WTC11 (cell line): ENCODE measurements around the gene CDK17. TPM values are rescaled to one million over a fixed set of nuclear protein-coding genes. Genes with fewer than 3 reads are reported as not detected.

Source experiments
- ATAC-seq: fragments of 200-7000 bp; cut with Tn5 transposase; 2 replicates; pipeline ENCODE4 v1.10.0; 2021; ENCODE audit warnings: mild to moderate bottlenecking, moderate library complexity
- CTCF ChIA-PET: fragments of 300-600 bp; sonication (Branson Sonifier 250); formaldehyde crosslinking; loops from one replicate; lab custom pipeline; 2021; ENCODE audit warnings: antibody characterized with exemption; lab: Charles Lee
- POLR2A ChIA-PET: fragments of 350-600 bp; sonication (Branson Sonifier 250); formaldehyde crosslinking; loops from one replicate; lab custom pipeline; 2021; ENCODE audit warnings: antibody characterized with exemption; lab: Charles Lee
- DNase-seq: peaks from one replicate; pipeline ENCODE4 v3.0.0; 2021; ENCODE audit warnings: low spot score
- H3K27ac Mint-ChIP-seq: 2 replicates; pipeline ENCODE4 v1.8.0; 2021; ENCODE audit warnings: mixed read lengths
- H3K27me3 Mint-ChIP-seq: 2 replicates; pipeline ENCODE4 v1.8.0; 2021; ENCODE audit warnings: low read depth, mild to moderate bottlenecking, moderate library complexity, mixed read lengths
- H3K36me3 Mint-ChIP-seq: 2 replicates; pipeline ENCODE4 v1.8.0; 2021; ENCODE audit warnings: mixed read lengths
- H3K4me1 Mint-ChIP-seq: 2 replicates; pipeline ENCODE4 v1.8.0; 2022; ENCODE audit warnings: mixed read lengths
- H3K4me3 Mint-ChIP-seq: 2 replicates; pipeline ENCODE4 v1.8.0; 2021; ENCODE audit warnings: mild to moderate bottlenecking, moderate library complexity, mixed read lengths
- H3K9me3 Mint-ChIP-seq: 2 replicates; pipeline ENCODE4 v1.8.0; 2021; ENCODE audit warnings: mixed read lengths
- AFF4 ChIP-seq: sonication (generic); formaldehyde crosslinking; IDR thresholded peaks from 2 replicates; pipeline ENCODE4 v1.8.1; 2023; ENCODE audit warnings: mild to moderate bottlenecking, missing genetic modification reagents, borderline replicate concordance
- ATF1 ChIP-seq: sonication (generic); formaldehyde crosslinking; IDR thresholded peaks from 2 replicates; pipeline ENCODE4 v1.8.1; 2023; ENCODE audit warnings: mild to moderate bottlenecking, moderate library complexity, missing genetic modification reagents
- ATF6 ChIP-seq: sonication (generic); formaldehyde crosslinking; IDR thresholded peaks from 2 replicates; pipeline ENCODE4 v1.8.1; 2023; ENCODE audit warnings: mild to moderate bottlenecking, missing genetic modification reagents
- CDX4 ChIP-seq: fragments of 250-450 bp; sonication (Bioruptor Pico); IDR thresholded peaks from 2 replicates; pipeline ENCODE4 v1.9.0; 2021; ENCODE audit warnings: moderate library complexity, mild to moderate bottlenecking, inconsistent platforms, borderline replicate concordance
- E2F1 ChIP-seq: sonication (generic); formaldehyde crosslinking; IDR thresholded peaks from 2 replicates; pipeline ENCODE4 v1.8.0; 2022; ENCODE audit warnings: mild to moderate bottlenecking, missing genetic modification reagents
- ELF4 ChIP-seq: sonication (generic); formaldehyde crosslinking; IDR thresholded peaks from 2 replicates; pipeline ENCODE4 v1.8.1; 2022; ENCODE audit warnings: low read depth, mild to moderate bottlenecking, moderate library complexity, missing genetic modification reagents
- EMX1 ChIP-seq: fragments of 250-450 bp; sonication (Bioruptor Pico); IDR thresholded peaks from 2 replicates; pipeline ENCODE4 v1.8.0; 2021; ENCODE audit warnings: mild to moderate bottlenecking
- FOXP1 ChIP-seq: sonication (generic); formaldehyde crosslinking; IDR thresholded peaks from 2 replicates; pipeline ENCODE4 v1.8.0; 2022; ENCODE audit warnings: missing genetic modification reagents, mild to moderate bottlenecking, moderate library complexity, borderline replicate concordance
- GABPB1 ChIP-seq: sonication (generic); formaldehyde crosslinking; IDR thresholded peaks from 2 replicates; pipeline ENCODE4 v1.8.1; 2023; ENCODE audit warnings: mild to moderate bottlenecking, missing genetic modification reagents
- JUN ChIP-seq: sonication (generic); formaldehyde crosslinking; IDR thresholded peaks from 2 replicates; pipeline ENCODE4 v1.8.0; 2023; ENCODE audit warnings: mild to moderate bottlenecking, missing genetic modification reagents
- NFATC4 ChIP-seq: fragments of 250-450 bp; sonication (Bioruptor Pico); IDR thresholded peaks from 2 replicates; pipeline ENCODE4 v1.9.0; 2021; ENCODE audit warnings: mild to moderate bottlenecking
- NR1H2 ChIP-seq: sonication (generic); formaldehyde crosslinking; IDR thresholded peaks from 2 replicates; pipeline ENCODE4 v1.9.0; 2021; ENCODE audit warnings: mild to moderate bottlenecking, moderate library complexity, missing genetic modification reagents
- RORB ChIP-seq: fragments of 250-450 bp; sonication (Bioruptor Pico); IDR thresholded peaks from 2 replicates; pipeline ENCODE4 v1.9.0; 2021; ENCODE audit warnings: mild to moderate bottlenecking
- SMAD3 ChIP-seq: sonication (generic); formaldehyde crosslinking; IDR thresholded peaks from 2 replicates; pipeline ENCODE4 v1.8.0; 2022; ENCODE audit warnings: missing genetic modification reagents, mild to moderate bottlenecking, borderline replicate concordance
- ZBTB21 ChIP-seq: sonication (generic); formaldehyde crosslinking; IDR thresholded peaks from 2 replicates; pipeline ENCODE4 v1.8.1; 2023; ENCODE audit warnings: mild to moderate bottlenecking, missing genetic modification reagents, borderline replicate concordance
- ZNF121 ChIP-seq: sonication (generic); formaldehyde crosslinking; IDR thresholded peaks from 2 replicates; pipeline ENCODE4 v1.8.0; 2023; ENCODE audit warnings: missing genetic modification reagents
- ZNF219 ChIP-seq: sonication (generic); formaldehyde crosslinking; IDR thresholded peaks from 2 replicates; pipeline ENCODE4 v1.8.0; 2023; ENCODE audit warnings: missing genetic modification reagents, mild to moderate bottlenecking, borderline replicate concordance
- total RNA-seq: library from RNA; stranded (reverse); gene quantifications from 3 replicates; pipeline ENCODE4 v1.2.3, GENCODE V29; 2021

CDK17 gene
- total RNA-seq, 1 experiment from 2014 or later = 20.0 TPM

- CTCF ChIA-PET = no interaction called here
These were observed 105.4 kb downstream of the CDK17 start for GRCh38 chr12:96294831-96295230.

GRCh38 chr12:96293093-96293492, 107.1 kb downstream of the CDK17 start:
- no peak overlapping the region for H3K4me3 Mint-ChIP-seq
- peaks cover 18% of the 10 kb centered on the region for H3K36me3 Mint-ChIP-seq
- H3K27ac Mint-ChIP-seq = no peak overlapping the region
- DNase-seq (no peak), ATAC-seq (no peak)
- H3K9me3 Mint-ChIP-seq = no peaks in the 10 kb centered on the region
- no peaks in the 10 kb centered on the region for H3K27me3 Mint-ChIP-seq
- H3K4me1 Mint-ChIP-seq = peaks cover 4% of the 10 kb centered on the region
- TF ChIP-seq ZNF121 (peak; percentile 62; the same call in 1 of the 2 replicates), E2F1 (CRISPR knock-in tag) (no peak)
- ChIA-PET CTCF (no interaction called here), POLR2A (no interaction called here)

More at GRCh38 chr12:96294831-96295230, 105.4 kb downstream of the CDK17 start:
- no peak for DNase-seq
- ATAC-seq = no peak
- Mint-ChIP-seq H3K27me3 (no peaks in the 10 kb centered on the region), H3K27ac (no peak overlapping the region), H3K4me1 (peaks cover 4% of the 10 kb centered on the region), H3K9me3 (no peaks in the 10 kb centered on the region), H3K36me3 (peaks cover 21% of the 10 kb centered on the region), H3K4me3 (no peak overlapping the region)
- POLR2A ChIA-PET = no interaction called here
- TF ChIP-seq NR1H2 = no peak
- no peak for TF ChIP-seq AFF4 (CRISPR knock-in tag)
- no peak for TF ChIP-seq JUN
- TF ChIP-seq SMAD3 = no peak
- no peak for TF ChIP-seq NFATC4 (CRISPR knock-in tag)
- TF ChIP-seq FOXP1 (CRISPR knock-in tag) = no peak
- TF ChIP-seq ZBTB21 (CRISPR knock-in tag) = no peak
- TF ChIP-seq CDX4 = no peak
- no peak for TF ChIP-seq ELF4 (CRISPR knock-in tag)
- no peak for TF ChIP-seq GABPB1 (CRISPR knock-in tag)
- TF ChIP-seq EMX1 = no peak
- no peak for TF ChIP-seq ATF1 (CRISPR knock-in tag)
- no peak for TF ChIP-seq ZNF219
- no peak for TF ChIP-seq E2F1 (CRISPR knock-in tag)

- Mint-ChIP-seq H3K9me3 (no peaks in the 10 kb centered on the region), H3K4me3 (no peak overlapping the region), H3K27ac (no peak overlapping the region), H3K27me3 (no peaks in the 10 kb centered on the region), H3K36me3 (peaks cover 34% of the 10 kb centered on the region), H3K4me1 (peaks cover 4% of the 10 kb centered on the region)
- POLR2A ChIA-PET = no interaction called here
- CTCF ChIA-PET = no interaction called here
- no peak for ATAC-seq
- DNase-seq = no peak
- TF ChIP-seq RORB = no peak
- no peak for TF ChIP-seq FOXP1 (CRISPR knock-in tag)
- TF ChIP-seq EMX1 = no peak
- no peak for TF ChIP-seq ATF6 (CRISPR knock-in tag)
These were observed 111.2 kb downstream of the CDK17 start for GRCh38 chr12:96289067-96289466.
